ENCODE measurements around the gene THAP4.

DNA sequence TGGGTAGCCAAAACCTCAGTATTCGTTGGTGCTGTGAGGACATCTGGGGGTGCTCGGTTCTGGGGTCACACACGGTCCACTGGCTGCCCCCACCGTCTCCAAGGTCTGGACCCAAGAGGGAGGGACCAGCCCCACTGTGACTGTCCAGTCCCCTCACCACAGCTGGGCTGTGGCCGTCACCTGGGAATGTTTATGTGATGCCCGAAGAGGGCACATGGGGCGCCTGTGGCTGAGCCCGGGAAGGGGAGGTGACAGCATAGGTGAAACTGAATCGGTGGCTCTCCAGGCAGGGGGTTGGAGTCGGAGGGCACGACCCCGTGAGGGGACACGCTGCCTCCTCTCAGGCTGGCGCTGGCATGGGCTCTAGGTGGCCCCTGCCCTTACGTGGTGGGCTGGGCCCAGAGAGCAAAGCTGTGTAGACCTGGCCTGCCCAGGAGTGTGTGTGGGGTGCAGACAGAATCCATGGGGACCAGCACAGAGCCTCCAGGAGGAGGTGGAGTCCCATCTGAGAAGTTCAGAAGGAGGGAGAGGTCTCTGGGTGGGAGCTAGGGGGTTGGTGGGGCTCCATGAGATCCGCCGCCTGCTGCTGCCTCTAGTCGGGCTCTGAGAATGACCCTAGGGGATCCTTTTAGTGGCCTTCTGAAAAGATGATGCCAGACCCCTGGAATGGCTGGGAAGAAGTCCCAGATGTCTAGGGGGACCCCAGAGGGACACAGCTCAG is 76.6 kb downstream of the THAP4 start:
- TF ChIP-seq HIC2 (CRISPR knock-in tag; IDR thresholded peaks at IDR 0.05; ENCODE audit: low read depth) (no peak; the same call in 1 of the 2 replicates), NBN (conservative IDR thresholded peaks at IDR 0.05) (no peak), CTCF (CRISPR knock-in tag; IDR thresholded peaks at IDR 0.05) (no peak), GATAD1 (CRISPR knock-in tag; IDR thresholded peaks at IDR 0.05) (no peak), ZNF639 (CRISPR knock-in tag; conservative IDR thresholded peaks at IDR 0.05) (no peak)
